Esophagus mucosa (tissue), 1 donor: ENCODE data around the gene ADRM1. TPM values are rescaled to one million over a fixed set of nuclear protein-coding genes. Genes with fewer than 3 reads are reported as not detected.

Experiments
- ATAC-seq: fragments of 200-7000 bp; cut with Tn5 transposase; one replicate; pipeline ENCODE4 v1.9.1; 2020
- total RNA-seq: library from RNA; stranded (reverse); gene quantifications from one replicate; pipeline ENCODE4 v1.2.4, GENCODE V29; 2023
- donor health status: DM: yes; HTN: yes; CAD: no.

ADRM1 gene
- total RNA-seq, 1 donor from 2014 or later = 76.1 TPM

- no peak for ATAC-seq
These were observed 40.1 kb downstream of the ADRM1 start for GRCh38 chr20:62342910-62343309.

DNA sequence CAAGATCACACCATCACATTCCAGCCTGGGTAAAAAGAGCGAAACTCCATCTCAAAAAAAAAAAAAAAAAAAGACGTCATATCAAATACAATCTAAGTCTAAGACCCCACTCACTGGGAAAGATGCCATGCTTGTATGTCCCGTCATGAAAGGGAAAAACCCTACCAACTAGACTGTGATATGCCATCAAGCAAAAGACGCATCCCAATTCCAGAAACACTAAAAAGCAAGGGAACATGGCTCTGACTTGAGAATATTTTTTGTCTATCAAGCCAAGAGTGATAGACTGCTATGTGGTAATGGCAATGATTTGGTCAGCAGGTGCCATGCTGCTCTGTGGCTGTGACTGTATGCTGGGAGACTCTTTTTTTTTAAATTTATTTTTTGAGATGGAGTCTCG lies 41.3 kb downstream of the ADRM1 start:
- ATAC-seq = no peak

- no peak for ATAC-seq
These were observed 42.0 kb downstream of the ADRM1 start for GRCh38 chr20:62344782-62345181.

DNA sequence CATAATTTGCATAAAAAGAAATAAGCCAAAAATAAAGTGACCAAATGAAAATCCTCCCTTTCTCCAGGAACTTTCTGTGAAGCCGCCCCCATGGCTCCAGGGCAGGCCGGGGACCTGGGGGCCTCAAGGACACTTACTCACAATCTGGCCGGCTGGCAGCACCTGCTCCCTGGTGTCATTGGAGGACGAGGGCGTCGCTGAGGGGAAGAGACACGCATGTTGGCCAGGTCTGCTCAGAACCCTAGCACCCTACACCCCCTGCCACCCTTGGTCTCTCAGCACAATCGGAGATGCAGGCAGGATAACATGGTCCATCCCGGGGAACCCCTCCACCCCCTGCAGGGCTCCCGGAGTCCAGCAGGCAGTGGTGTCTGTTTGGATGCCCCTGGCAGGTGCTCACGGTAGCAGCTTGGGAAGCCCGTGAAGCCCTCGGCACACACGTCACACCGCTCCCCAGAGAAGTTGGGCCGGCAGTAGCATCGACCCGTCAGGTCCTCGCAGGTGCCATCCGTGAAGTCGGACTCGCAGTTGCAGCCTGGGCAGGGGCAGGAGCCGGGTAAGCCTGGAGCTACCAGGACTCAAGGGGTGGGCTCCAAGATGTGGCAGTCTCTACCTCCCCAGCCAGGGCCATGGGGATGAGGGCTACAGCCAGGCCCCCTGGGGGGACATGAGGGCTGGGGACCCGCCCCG lies 43.0 kb downstream of the ADRM1 start:
- ATAC-seq = no peak

DNA sequence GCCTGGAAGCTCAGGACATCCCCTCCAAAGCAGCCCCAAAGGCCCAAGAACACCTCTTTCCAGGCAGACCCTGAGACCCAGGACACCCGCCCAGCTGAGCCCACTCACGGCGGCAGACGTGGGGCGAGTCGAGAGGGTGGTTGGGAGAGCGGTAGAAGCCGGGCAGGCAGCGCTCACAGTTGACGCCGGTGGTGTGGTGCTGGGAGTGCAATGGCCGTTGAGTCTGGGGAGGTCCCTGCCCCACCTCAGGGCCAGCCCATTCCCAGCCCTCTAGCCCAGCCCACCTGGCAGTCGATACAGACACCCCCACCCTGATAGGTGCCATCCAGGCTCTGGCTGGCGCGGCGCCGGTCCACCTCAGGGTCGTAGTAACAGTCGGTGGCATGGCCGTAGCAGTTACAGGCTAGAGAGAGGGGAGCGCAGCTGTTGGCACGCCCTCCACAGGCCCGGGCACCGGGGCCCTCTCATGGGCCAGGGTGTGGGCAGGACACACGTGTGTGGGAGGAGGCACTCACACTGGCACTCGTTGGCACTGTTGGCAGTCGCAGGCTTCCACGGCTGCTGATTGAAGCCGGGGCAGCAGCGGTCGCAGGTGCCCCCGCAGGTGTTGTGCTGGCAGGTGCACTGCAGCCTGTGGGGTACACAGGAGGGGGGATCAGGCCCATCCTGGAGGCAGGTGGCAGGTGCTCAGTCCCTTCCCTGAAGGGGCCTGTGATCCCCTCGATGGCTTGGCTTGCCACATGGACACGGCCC lies 43.8 kb downstream of the ADRM1 start:
- no peak for ATAC-seq

DNA sequence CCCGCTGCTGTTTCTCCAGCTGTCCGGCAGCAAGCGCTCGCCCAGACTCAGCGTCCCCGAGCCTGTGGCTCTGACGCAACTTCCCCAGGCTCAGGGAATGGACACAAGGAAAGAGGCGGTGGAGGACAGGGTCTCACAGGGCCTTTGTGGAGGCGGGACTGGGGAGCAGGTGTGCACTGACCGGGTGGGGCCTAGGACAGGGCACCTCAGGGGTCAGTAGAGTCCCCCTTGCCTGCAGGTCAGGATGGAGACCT lies 44.3 kb downstream of the ADRM1 start:
- no peak for ATAC-seq

GRCh38 chr20:62347445-62347844 lies 44.6 kb downstream of the ADRM1 start:
- ATAC-seq = no peak

DNA sequence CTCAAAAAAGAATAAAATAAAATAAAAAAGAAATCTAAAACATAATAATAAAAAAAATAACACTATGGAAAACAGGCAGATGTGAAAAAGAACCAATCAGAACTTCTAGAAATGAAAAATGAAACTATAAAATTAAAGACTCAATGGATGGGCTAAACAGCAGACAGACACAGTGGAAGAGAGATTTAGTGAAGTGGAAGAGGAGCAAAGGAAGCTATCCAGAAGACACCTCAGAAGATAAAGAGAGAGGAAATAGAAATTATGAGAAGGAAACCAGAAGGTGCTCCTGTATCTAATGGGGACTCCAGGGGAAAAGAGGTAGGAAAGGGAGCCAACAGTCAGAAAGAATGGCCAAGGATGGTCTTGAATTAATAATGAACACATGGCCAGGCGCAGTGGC lies 45.8 kb downstream of the ADRM1 start:
- ATAC-seq = no peak

DNA sequence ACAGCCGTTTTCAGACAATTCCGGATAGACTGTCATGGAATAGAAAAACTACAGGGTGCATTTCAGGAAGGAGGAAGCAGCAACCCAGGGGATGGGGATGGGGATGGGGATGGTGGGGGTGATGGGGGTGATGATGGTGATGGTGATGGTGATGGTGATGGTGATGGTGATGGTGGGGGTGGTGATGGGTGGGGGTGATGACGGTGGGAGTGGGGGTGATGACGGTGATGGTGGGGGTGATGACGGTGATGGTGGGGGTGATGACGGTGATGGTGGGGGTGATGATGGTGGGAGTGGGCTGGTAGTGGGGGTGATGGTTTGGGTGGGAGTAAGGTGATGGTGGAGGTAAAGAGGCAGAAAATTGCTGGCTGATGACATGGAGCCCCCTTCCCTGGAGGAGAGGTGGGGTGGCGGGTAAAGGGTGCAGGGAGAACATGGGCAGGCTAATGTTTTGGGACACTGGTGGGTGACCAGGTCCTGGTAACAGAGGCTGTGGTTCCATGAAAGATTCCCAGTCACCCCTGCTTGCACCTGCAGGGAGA lies 46.8 kb downstream of the ADRM1 start:
- ATAC-seq = no peak

DNA sequence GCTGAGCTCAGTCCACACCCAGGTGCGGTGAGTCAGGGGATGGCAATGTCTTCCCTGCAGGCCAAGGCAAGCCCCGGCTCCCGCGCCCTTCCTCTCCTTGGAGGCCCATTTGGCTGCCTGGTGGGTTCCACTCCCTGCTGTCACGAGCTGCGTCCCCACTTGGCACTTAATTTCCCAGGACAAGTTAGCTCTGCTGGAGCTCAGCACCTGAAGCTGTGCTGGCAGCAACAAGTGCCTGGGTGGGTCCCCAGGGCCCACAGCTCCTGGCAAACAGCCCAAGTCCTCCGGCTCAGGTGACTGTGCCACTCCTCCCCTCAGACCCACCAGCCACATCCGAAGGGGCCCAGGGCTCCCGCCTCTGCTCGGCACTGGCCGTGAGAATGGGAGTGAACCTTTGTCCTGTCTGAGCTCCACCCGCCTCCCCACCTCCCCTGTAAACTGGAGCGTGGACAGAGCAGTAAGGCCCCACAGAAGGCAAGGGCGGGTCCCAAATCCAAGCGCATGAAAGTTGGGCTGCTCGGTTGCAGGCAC lies 47.4 kb downstream of the ADRM1 start:
- ATAC-seq = peak; percentile 90

DNA sequence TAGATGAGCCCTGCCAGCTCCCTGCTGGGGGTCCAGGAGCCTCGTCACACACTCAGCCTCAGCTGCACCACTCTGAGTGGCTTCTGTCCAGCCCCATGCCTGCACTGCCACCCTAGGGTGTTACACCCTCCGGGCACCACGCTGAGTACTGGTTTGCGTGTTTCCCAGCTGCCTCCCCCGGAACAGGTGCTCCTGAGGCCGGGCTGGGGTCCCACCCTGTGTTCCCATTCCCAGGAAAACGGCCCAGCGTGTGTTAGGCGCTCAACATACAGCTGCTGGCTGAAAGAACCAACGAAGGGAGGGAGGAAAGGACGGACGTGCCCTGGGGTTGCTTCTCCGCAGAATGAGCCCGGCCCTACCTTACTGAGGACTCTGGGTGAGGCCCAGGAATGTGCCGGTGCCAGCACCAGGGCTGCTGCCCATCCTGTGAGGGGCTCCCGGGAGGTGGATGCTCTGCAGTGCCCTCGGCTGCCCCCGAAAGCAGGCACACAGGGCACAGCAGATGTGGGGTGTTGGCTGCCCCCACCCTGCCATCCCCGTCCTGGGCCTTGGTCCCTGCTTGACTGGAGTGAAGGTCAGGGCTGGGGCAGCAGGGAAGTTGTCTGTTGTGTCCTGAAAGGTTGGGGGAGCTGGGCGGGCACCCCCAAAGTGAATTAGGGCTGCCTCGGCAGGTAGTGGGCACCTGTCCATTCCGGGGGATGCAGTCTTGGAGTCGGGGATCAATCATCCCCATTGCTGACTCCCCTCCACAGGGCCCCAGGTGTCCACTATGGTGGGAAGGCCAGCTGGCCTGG lies 48.0 kb downstream of the ADRM1 start:
- ATAC-seq = peak; percentile 67

DNA sequence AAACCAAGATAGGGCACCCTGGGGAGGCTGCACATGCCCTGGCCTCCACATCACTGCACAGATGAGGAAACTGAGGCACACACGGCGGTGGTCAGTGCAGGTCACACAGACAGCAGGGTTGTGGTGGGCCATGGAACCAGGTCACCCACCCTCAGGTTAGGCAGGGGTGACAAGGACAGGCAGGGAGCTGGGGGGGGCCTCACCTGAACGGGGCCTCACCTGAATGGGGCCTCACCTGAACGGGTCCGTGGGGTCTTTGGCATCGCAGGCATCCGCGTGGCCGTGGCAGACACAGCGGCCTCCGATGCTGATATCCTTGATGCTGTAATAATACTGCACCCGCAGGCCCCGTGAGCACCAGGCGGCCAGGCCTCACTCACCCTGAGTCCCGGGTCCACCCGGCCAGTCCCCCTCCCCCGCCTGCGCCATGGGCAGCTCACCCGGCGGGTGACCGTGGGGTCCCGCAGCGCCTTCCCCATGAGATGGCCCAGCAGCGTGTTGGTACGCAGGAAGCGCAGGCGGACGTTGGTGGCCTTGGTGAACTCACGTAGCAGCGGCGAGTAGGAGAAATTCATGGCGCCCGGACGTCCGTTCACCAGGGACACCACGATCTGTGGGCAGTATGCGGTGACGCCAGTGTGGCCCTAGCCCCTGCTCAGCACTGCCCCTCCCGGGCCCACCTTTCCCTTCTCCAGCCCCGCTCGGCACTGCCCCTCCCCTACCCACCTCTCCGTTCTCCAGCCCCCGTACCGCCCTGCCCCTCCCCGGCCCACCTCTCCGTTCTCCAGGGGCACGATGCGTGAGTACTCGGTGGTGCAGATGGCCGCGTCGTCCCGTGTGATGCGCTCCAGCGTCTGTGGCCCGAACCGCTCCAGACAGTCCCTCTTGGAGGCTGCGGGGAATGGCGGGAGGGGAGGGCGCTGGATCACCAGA lies 48.9 kb downstream of the ADRM1 start:
- ATAC-seq = no peak

- ATAC-seq = no peak
These were observed 49.8 kb downstream of the ADRM1 start for GRCh38 chr20:62352402-62353288.

GRCh38 chr20:62353289-62354030 lies 50.7 kb downstream of the ADRM1 start:
- no peak for ATAC-seq

GRCh38 chr20:62354031-62354808 lies 51.4 kb downstream of the ADRM1 start:
- ATAC-seq = no peak

DNA sequence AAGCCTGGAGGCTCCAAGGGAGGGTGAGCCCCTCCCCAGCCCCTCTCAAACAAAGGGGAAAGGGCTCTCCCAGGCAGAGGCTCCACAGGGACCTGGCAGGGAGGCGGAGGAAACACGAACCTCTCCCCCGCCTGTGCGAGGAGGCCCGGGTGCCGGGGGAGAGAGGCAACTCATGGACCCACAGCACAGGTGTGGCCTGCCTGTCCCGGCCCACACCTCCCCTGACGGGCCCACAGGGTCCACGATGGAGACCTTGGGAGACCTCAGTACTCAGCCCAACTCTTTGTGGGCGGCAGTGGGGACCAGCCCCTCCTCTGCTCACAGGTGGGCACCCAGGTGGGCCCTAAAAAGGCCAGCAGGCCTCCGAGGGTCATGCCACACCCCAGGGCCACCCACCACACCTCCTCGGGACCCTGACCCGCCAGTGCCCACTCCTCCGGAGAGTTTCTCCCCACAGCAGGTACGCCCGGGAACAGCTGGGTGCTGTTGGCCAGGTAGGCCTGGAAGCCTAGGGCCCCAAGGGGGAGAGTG lies 52.1 kb downstream of the ADRM1 start:
- ATAC-seq = no peak

- ATAC-seq = peak; percentile 17
These were observed 52.7 kb downstream of the ADRM1 start for GRCh38 chr20:62355516-62355877.

DNA sequence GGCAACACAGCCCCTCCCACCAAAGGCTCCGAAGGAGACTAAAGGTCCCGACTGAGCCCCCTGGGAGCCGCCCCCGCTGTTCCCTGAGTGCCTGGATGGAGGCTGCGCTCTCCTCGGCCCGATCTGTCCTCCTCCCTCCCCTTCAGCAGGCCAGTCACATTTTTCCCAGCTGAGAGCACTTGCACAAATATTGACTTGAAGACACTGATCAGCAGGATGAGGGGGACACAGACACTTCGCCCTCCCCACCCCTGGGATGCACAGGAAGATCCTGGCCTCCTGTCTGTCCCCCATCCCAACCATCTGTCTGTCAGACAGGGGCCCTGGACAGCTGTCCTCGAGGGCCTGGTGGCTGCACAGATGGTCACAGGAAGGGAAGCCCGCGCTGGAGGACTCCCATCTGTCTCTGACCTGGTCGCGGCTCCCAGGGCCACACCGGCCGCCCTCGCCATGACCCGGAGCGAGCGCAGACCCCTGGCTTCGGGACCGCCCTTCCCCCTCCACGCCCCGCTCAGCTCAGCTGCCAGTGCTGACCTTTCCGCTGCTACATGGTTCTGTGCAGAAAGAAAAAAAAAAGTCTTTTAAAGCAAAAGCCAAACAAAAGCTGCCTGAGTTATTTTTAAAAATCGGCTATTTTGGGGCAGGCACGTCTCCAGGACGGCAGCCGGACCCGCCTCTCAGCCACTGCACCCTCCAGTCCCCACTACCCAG lies 53.2 kb downstream of the ADRM1 start:
- ATAC-seq = no peak
